GM18861 (cell line): ENCODE data around the gene NEU2.

ENCODE experiments used
- ATAC-seq: cut with Tn5 transposase; IDR thresholded peaks from one replicate; pipeline ENCODE4 v1.9.1; 2021; ENCODE audit not compliant: unreplicated experiment

Gene NEU2

DNA sequence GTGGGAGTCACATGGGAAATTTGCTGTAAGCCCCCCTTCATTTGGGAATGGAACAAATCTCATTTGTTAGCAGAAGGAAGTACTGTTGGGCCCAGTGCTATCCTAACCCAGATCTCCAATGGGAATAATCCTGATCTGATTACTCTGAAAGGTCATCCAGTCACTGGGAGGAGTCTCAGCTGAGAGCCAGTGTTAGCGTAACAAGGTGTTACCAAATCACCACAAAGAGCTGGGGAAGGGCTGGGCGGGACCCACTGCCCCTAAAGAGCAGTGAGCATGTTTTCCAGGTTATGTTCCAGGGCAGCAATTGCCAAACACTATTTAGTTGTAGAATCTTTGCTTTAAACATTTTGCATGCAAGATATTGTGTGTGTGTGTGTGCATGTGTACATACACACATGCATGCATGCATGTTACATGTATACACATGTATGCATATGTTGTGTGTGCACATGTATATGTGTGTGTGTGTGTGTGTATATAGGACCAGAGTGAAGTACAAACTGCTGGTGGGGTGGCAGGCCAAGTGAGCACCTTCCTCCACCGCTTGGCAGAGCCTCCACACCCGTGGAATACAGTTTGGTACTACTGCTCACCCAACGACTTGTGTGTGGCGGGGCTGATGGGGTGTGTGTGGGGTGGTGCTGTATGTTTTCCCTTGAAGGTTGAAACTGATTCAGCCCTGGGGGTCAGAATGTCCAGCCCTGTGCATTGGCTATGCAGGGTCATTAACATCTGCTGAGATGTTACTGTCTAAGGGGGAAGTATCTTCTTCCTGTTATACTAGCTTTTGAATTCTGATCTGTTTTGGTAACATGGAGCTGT, 42.9 kb downstream of the NEU2 start:
- ATAC-seq, result peak; percentile 29

DNA sequence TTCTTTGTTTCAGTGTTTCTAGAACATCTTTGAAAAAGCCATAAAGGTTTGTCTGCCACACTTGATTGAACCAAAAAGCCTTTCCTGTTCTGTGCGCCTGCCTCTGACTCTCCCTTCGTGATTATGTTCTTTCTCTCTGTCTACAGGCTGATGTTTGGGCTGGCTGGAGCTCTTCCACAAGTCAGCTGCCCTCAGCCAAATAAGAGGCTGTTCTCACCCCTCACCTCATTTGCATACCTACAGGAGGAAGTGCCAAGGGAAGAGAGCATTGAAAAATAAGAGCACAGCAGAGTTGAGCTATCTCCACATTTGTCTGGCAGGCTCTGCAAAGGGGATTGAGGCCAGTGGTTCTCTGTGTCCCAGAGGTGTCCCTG, 43.5 kb downstream of the NEU2 start:
- peak; percentile 43 for ATAC-seq

DNA sequence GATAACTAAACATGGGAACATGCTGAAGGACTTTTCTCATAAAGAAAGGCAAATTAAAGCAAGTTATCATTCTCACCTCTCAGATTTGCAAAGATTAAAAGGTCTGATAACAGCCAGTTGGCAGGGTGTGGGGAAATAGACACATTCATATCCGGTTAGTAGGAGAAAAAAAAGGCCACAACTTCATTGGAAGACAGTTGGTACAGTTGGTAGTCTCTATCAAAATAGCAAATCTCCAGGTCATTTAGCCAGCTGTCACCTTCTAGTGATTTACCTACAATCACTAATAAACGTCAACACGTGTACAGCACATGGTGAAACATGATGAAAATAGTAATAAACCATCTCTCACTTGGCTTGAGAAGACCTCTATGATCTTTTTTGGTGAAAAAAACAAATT, 44.3 kb downstream of the NEU2 start:
- no peak for ATAC-seq

DNA sequence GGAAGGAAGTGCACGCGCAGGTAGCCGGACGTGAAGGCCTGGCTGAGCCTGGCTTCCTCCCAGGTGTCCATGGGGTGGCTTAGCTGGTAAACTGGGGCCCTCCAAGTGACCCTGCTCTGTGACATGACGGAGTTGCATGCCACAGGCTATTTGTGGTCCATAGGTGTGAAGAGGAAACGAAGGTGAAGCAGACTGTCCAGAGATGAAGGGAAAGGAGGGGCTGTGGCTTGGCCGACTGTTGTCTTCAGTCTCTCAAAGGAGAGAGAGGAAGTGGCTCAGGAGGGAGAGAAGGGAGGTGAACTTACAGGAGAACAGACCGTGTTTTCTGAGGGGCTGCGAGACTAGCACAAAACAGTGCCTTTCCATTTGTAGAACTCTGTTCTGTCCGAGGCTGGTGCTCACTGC, 47.0 kb downstream of the NEU2 start:
- peak; percentile 26 for ATAC-seq

GRCh38 chr2:233079953-233080835, 47.7 kb downstream of the NEU2 start:
- no peak for ATAC-seq

DNA sequence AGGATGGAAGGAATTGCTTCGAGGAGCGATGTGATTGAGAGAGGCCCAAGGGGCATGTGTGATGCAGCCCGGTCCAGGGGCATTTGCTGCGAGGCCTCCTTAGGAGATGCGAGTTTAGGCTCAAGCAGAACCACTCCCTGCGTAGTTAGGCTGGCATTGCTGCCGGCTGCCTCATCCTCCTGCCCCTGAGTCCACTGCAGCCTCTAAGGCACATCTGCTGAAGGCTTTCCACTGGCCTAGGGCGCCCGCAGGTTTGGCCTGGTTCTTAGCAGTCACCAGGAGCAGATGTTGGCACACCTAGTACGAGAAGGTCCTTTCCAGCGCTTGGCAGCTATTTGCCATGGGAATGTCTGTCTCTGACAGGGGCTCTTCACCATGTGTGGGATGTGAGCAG, 48.4 kb downstream of the NEU2 start:
- ATAC-seq, result no peak

- no peak for ATAC-seq
Measured at GRCh38 chr2:233081232-233081730, 48.8 kb downstream of the NEU2 start.

DNA sequence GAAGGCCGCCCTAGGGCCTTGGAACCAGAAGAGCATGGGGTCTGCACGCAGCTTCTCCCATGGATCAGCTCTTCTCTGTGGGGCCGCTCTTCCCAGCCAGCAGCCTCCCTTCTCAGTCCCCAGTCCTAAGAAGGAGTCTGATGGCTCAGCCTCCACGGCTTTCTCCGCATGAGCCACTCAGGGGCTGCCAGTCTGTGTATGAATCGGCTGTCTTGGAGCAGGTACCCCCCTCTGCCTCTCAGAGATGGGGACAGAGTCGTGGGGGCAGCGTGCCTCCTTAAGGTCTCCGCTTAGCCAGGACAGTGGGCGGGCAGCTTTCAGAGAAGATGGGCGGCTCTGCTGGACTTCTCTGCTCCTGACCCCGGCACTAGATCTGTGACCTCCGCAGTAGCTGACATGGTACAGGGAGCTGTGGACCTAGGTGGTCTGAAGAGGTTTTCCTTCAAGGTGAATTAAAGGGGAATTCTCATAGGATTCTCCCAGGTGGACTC, 49.3 kb downstream of the NEU2 start:
- no peak for ATAC-seq

- peak; percentile 38 for ATAC-seq
Measured at GRCh38 chr2:233082222-233082930, 49.9 kb downstream of the NEU2 start.

GRCh38 chr2:233082931-233083755, 50.7 kb downstream of the NEU2 start:
- ATAC-seq, result no peak

GRCh38 chr2:233083782-233084181, 51.3 kb downstream of the NEU2 start:
- ATAC-seq, result no peak

GRCh38 chr2:233084488-233084887, 52.0 kb downstream of the NEU2 start:
- ATAC-seq, result peak; percentile 26
